GM23248 (cell line): Measurements from ENCODE around the gene EFHB.

Experiments used
- EZH2 ChIP-seq: fragments of 200-600 bp; sonication (generic); IDR thresholded peaks from 2 replicates; pipeline ENCODE4 v1.6.1; 2018; ENCODE audit warnings: antibody characterized with exemption, mild to moderate bottlenecking; ENCODE audit not compliant: insufficient read depth, poor library complexity, severe bottlenecking
- EZH2phosphoT487 ChIP-seq: fragments of 200-600 bp; sonication (generic); IDR thresholded peaks from 2 replicates; pipeline ENCODE4 v1.6.1; 2018; ENCODE audit warnings: antibody characterized with exemption, moderate library complexity, mild to moderate bottlenecking, low read depth; ENCODE audit not compliant: insufficient read depth

GRCh38 chr3:19898721-19899120, 35.3 kb downstream of the EFHB start:
- TF ChIP-seq EZH2 = no peak
- no peak for TF ChIP-seq EZH2phosphoT487
